Stimulated activated CD8-positive, alpha-beta memory T cell treated with anti-CD3 and anti-CD28 coated beads, Interleukin-2, amount 100 ng/mL, for 48 hours (primary cell): ENCODE results near the gene NUFIP2.
"Not testable (repeated sequence)": the region's sequence is repeated elsewhere in the genome, so short reads cannot be mapped to it uniquely, and the experiment has no call there.

Experiments
- DNase-seq, 2 donors: peaks; one replicate each; pipeline ENCODE4 v3.0.0-alpha.2; 2020; ENCODE audit warnings: low read depth in 2 of 2

Gene NUFIP2

GRCh38 chr17:29238133-29238850 is 55.7 kb downstream of the NUFIP2 start:
- no peak for DNase-seq

GRCh38 chr17:29237476-29238132 is 56.3 kb downstream of the NUFIP2 start:
- DNase-seq: no peak

GRCh38 chr17:29235904-29236303 is 58.0 kb downstream of the NUFIP2 start:
- no peak for DNase-seq

- not testable (repeated sequence) for DNase-seq
These were observed 59.0 kb downstream of the NUFIP2 start for GRCh38 chr17:29234972-29235371.

DNA sequence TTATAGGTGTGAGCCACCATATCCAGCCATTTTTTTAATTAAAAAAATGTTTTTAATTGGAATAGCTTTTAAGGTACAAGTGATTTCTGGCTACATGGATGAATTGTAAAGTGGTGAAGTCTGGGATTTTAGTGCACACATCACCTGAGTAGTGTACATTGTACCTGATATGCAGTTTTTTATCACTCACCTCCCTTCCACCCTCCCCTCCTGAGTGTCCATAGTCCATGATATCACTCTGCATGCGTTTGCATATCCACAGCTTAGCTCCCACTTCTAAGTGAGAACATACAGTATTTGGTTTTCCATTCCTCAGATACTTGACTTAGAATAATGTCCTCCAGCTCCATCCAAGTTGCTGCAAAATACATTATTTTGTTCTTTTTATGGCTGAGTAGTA is 60.6 kb downstream of the NUFIP2 start:
- no peak for DNase-seq

- no peak for DNase-seq
These were observed 68.6 kb downstream of the NUFIP2 start for GRCh38 chr17:29225396-29225795.

DNA sequence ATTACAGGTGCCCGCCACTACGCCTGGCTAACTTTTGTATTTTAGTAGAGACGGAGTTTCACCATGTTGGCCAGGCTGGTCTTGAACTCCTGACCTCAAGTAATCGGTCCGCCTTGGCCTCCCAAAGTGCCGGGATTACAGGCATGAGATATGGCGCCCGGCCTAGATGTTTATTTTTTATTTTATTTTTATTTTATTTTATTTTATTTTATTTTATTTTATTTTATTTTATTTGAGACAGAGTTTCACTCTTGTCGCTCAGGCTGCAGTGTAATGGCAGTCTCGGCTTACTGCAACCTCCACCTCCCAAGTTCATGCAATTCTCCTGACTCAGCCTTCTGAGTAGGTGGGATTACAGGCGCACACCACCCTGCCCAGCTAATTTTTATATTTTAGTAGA is 72.6 kb downstream of the NUFIP2 start:
- DNase-seq: not testable (repeated sequence)

- peak; percentile 38 to 62 for DNase-seq
These were observed 74.4 kb downstream of the NUFIP2 start for GRCh38 chr17:29219378-29220047.

- no peak for DNase-seq
These were observed 77.1 kb downstream of the NUFIP2 start for GRCh38 chr17:29216856-29217255.

DNA sequence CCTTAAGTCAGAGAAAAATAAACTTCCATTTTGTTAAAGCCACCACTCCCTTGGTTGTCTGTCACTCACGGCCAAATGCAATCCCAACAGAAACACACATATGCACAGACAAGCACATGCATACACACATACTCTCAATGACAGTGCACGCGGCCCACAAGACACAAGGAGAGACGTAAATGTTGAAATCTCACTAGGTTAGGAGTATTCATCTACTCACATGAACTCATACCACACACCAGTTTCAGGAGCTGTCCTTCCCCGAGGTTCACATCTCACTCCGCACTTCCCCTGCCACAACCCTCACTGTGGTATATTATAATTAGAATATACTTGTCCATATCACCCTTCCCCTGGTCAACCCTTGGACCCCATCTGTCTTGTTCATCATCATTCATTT is 77.8 kb downstream of the NUFIP2 start:
- DNase-seq: no peak

- DNase-seq: no peak
These were observed 78.2 kb downstream of the NUFIP2 start for GRCh38 chr17:29215717-29216116.

DNA sequence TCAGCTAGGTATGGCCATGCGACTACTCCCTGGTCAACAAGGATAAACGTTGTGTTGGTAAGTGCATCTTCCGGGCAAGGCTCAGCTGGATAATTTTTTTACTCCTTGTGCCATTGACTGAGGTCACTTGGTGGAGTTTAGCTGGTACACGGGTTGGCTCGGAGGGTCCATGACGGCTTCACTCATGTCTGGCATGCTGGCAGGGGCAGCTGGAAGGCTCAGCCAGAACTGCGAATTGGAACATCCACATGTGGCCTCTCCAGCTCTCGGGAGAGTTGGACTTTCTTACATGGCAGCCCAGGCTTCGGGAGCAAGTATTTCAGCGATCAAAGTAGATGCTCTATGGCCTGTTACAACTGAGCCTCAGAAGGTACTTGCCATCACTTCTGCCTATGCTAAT is 78.8 kb downstream of the NUFIP2 start:
- DNase-seq: no peak

GRCh38 chr17:29214215-29215146 is 79.5 kb downstream of the NUFIP2 start:
- DNase-seq: no peak

- no peak for DNase-seq
These were observed 81.2 kb downstream of the NUFIP2 start for GRCh38 chr17:29212681-29213121.

DNA sequence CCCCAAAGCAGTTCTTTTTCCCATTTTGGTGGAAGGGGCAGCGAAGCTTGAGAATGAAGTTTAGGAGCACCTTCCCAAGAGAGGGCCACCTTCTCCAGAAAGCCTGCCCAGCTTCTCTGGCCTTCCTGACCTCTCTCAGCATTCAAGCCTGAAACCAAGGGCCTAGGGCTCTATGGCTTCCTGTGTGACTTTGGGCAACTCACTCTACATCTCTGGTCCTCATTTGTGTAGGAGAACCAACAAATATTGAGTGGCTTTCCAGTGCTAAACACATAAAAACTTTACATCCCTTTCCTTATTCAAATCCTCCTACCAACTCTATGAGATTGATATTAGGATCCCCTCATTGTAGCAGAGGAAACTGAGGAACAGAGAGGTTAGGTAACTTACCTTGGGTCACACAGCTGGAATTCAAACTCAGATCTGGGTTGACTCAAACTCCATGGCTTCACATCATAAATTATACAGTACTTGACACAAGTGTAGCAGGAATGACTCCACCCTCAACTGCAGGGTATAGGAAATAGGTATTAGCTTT is 81.8 kb downstream of the NUFIP2 start:
- no peak for DNase-seq

DNA sequence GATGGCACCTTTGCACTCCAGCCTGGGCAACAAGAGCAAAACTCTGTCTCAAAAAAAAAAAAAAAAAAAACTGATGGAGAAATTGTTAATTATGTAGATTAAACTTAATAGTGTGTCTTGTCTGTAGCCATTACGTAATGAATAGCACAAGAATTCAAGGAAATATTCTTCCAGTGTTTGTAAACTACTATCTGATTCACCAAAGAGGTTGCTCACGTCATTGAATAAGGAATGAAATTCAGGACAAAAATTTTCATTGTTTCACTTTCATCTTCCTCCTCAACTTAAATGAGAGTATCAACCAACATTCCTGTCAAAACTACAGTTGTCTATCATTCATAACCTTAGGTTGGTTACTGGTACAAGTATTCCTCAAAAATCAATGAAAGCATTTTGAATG is 83.1 kb downstream of the NUFIP2 start:
- no peak for DNase-seq

- DNase-seq: no peak
These were observed 84.9 kb downstream of the NUFIP2 start for GRCh38 chr17:29209073-29209472.

DNA sequence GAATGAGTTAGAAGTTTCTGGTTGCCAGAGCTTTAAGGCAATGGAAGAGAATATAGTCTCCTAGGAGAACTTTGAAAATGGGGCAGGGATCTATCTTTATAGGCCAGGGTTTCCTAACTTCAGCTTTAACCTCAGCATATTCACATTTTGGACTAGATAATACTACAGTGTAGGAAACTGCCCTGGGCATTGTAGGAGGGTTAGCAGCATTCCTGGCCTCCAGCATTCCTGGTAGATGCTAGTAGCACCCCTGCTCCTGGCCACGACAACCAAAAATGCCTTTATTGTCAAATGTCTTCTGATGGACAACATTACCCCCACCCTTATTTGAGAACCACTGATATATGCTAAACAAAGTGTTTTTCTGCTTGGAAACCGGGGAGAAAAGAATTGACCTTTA is 86.0 kb downstream of the NUFIP2 start:
- no peak for DNase-seq
